GM23248 (cell line): Measurements from ENCODE around the gene CEL. TPM values are rescaled to one million over a fixed set of nuclear protein-coding genes. Genes with fewer than 3 reads are reported as not detected.

Source experiments
- DNase-seq: peaks from one replicate; pipeline ENCODE4 v3.0.0-alpha.2; 2015
- H2AFZ ChIP-seq: fragments of 200-600 bp; sonication (generic); 2 replicates; pipeline ENCODE4 v1.6.1; 2016; ENCODE audit warnings: antibody characterized with exemption
- H3F3A ChIP-seq: fragments of 200-600 bp; sonication (generic); 2 replicates; pipeline ENCODE4 v1.6.1; 2016; ENCODE audit warnings: mild to moderate bottlenecking, antibody characterized with exemption, mixed run types; ENCODE audit not compliant: insufficient read depth
- H3K27ac ChIP-seq: fragments of 200-600 bp; sonication (generic); 2 replicates; pipeline ENCODE4 v1.5.1; 2016; ENCODE audit warnings: mild to moderate bottlenecking
- H3K27me3 ChIP-seq: fragments of 200-600 bp; sonication (generic); replicated peaks from 2 replicates; pipeline ENCODE4 v1.6.1; 2016; ENCODE audit warnings: mild to moderate bottlenecking; ENCODE audit not compliant: insufficient read depth
- H3K36me3 ChIP-seq: fragments of 200-600 bp; sonication (generic); 2 replicates; pipeline ENCODE4 v1.6.1; 2016; ENCODE audit warnings: low read depth, mild to moderate bottlenecking
- H3K4me1 ChIP-seq: fragments of 200-600 bp; sonication (generic); 2 replicates; pipeline ENCODE4 v1.6.1; 2016; ENCODE audit warnings: mild to moderate bottlenecking; ENCODE audit not compliant: insufficient read depth
- H3K4me2 ChIP-seq: fragments of 200-600 bp; sonication (generic); one replicate; pipeline ENCODE4 v1.6.1; 2016; ENCODE audit warnings: mild to moderate bottlenecking; ENCODE audit not compliant: unreplicated experiment
- H3K4me3 ChIP-seq: fragments of 200-600 bp; sonication (generic); 2 replicates; pipeline ENCODE4 v1.5.1; 2016; ENCODE audit warnings: mild to moderate bottlenecking
- H3K79me2 ChIP-seq: fragments of 200-600 bp; sonication (generic); 2 replicates; pipeline ENCODE4 v1.6.1; 2016; ENCODE audit warnings: mild to moderate bottlenecking; ENCODE audit not compliant: insufficient read depth
- H3K9ac ChIP-seq: fragments of 200-600 bp; sonication (generic); 2 replicates; pipeline ENCODE4 v1.6.1; 2016; ENCODE audit warnings: mild to moderate bottlenecking
- H3K9me2 ChIP-seq: fragments of 200-600 bp; sonication (generic); 2 replicates; pipeline ENCODE4 v1.6.1; 2016; ENCODE audit warnings: mixed run types, mild to moderate bottlenecking, moderate library complexity; ENCODE audit not compliant: insufficient read depth
- H3K9me3 ChIP-seq: fragments of 200-600 bp; sonication (generic); one replicate; pipeline ENCODE4 v1.6.1; 2017; ENCODE audit warnings: low read depth
- H4K20me1 ChIP-seq: fragments of 200-600 bp; sonication (generic); 2 replicates; pipeline ENCODE4 v1.6.0; 2016; ENCODE audit not compliant: insufficient read depth
- EZH2 ChIP-seq: fragments of 200-600 bp; sonication (generic); IDR thresholded peaks from 2 replicates; pipeline ENCODE4 v1.6.1; 2018; ENCODE audit warnings: antibody characterized with exemption, mild to moderate bottlenecking; ENCODE audit not compliant: insufficient read depth, poor library complexity, severe bottlenecking
- EZH2phosphoT487 ChIP-seq: fragments of 200-600 bp; sonication (generic); IDR thresholded peaks from 2 replicates; pipeline ENCODE4 v1.6.1; 2018; ENCODE audit warnings: antibody characterized with exemption, moderate library complexity, mild to moderate bottlenecking, low read depth; ENCODE audit not compliant: insufficient read depth
- WGBS, 2 experiments: methylation state at CpG; one replicate each; pipeline ENCODE4 v1.1.6; 2015 to 2017; ENCODE audit warnings: low lambda C conversion rate in 2 of 2, low coverage in 1 of 2; ENCODE audit errors: missing lambda C conversion rate in 2 of 2; 5-methylcytosine and 5-hydroxymethylcytosine counted together
- in situ Hi-C: fragments of 300-500 bp; cut with MboI; formaldehyde crosslinking; loops from 2 replicates; pipeline ENCODE4 v1.15.0; 2020
- polyA plus RNA-seq: library from polyadenylated mRNA; unstranded; fragments of >200 nt; fragmentation: Nextera tagmentation; extraction: Ambion mirVana; gene quantifications from 2 replicates; pipeline ENCODE4 v1.2.1, GENCODE V29; 2016
- total RNA-seq: library from RNA; depleted of rRNA; stranded (reverse); fragments of >200 nt; shearing (Covaris generic); gene quantifications from 2 replicates; pipeline ENCODE4 v1.2.3, GENCODE V29; 2014

The CEL gene
- total and polyA plus RNA-seq, 2 experiments from 2014 or later: 0.22 TPM; not detected in 1

- Histone ChIP-seq H2AFZ (no peak overlapping the region), H3K27me3 (no peaks in the 10 kb centered on the region), H3K9me2 (no peaks in the 10 kb centered on the region), H3K9me3 (no peaks in the 10 kb centered on the region), H3K4me2 (no peak overlapping the region), H3K27ac (no peak overlapping the region), H4K20me1 (no peaks in the 10 kb centered on the region), H3K79me2 (no peaks in the 10 kb centered on the region), H3K9ac (no peak overlapping the region), H3F3A (no peaks in the 10 kb centered on the region), H3K4me3 (no peak overlapping the region), H3K36me3 (0 out of 2 replicates have a peak, but pooled peaks cover 5% of the 10 kb centered on the region), H3K4me1 (peaks cover 9% of the 10 kb centered on the region)
- in situ Hi-C loops: no loop called here
- no peak for TF ChIP-seq EZH2
- TF ChIP-seq EZH2phosphoT487: no peak
- DNase-seq: no peak
- WGBS, 2 experiments: 95 to 96% methylated on average over 13 to 17 of the region's 17 CpGs
Measured at GRCh38 chr9:133055788-133056420, 5.9 kb upstream of the CEL start.

- no peak for DNase-seq
- no peaks in the 10 kb centered on the region for H4K20me1 ChIP-seq
- no peaks in the 10 kb centered on the region for H3K9me3 ChIP-seq
- H3F3A ChIP-seq: no peaks in the 10 kb centered on the region
- no peaks in the 10 kb centered on the region for H3K9me2 ChIP-seq
- H3K9ac ChIP-seq: no peak overlapping the region
- no peak overlapping the region for H3K4me2 ChIP-seq
- in situ Hi-C loops: no loop called here
- TF ChIP-seq EZH2phosphoT487: no peak
- TF ChIP-seq EZH2: no peak
- H3K27ac ChIP-seq: no peak overlapping the region
- peaks cover 9% of the 10 kb centered on the region for H3K4me1 ChIP-seq
- no peak overlapping the region for H3K4me3 ChIP-seq
- H3K79me2 ChIP-seq: no peaks in the 10 kb centered on the region
- 87 to 88% methylated on average over 12 to 13 of the region's 13 CpGs for WGBS, 2 experiments
- H3K36me3 ChIP-seq: 0 out of 2 replicates have a peak, but pooled peaks cover 5% of the 10 kb centered on the region
- H2AFZ ChIP-seq: no peak overlapping the region
- no peaks in the 10 kb centered on the region for H3K27me3 ChIP-seq
Measured at GRCh38 chr9:133056533-133056932, 5.2 kb upstream of the CEL start.

DNA sequence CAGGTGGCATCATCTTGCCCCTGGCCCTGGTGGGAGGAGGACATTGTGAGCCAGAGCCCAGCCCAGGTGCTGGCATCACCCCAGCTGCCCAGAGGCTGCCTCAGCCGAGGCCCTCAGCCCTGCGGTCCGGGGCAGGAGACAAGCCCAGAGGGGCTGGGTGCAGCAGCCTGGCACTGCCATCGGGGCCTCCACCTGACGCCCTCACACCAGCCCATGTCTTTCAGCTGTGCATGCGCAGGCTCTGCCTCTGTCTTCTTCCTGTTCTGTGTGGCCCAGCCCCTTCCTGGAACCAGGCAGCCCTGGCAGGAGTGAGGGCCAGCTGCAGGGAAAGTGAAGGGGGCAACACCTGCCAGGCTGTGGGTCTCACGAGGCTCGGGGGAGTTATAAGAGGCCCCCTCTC is 4.8 kb upstream of the CEL start:
- TF ChIP-seq EZH2 (no peak), EZH2phosphoT487 (no peak)
- no peaks in the 10 kb centered on the region for H4K20me1 ChIP-seq
- H3K4me1 ChIP-seq: peaks cover 9% of the 10 kb centered on the region
- H3K4me3 ChIP-seq: no peak overlapping the region
- no peaks in the 10 kb centered on the region for H3K9me2 ChIP-seq
- no peak overlapping the region for H2AFZ ChIP-seq
- H3K27ac ChIP-seq: no peak overlapping the region
- DNase-seq: no peak
- no peaks in the 10 kb centered on the region for H3K9me3 ChIP-seq
- WGBS, 2 experiments: 96 to 100% methylated on average over 5 to 8 of the region's 8 CpGs
- no peaks in the 10 kb centered on the region for H3K79me2 ChIP-seq
- 0 out of 2 replicates have a peak, but pooled peaks cover 5% of the 10 kb centered on the region for H3K36me3 ChIP-seq
- no peak overlapping the region for H3K9ac ChIP-seq
- H3K4me2 ChIP-seq: no peak overlapping the region
- in situ Hi-C loops: no loop called here
- H3F3A ChIP-seq: no peaks in the 10 kb centered on the region
- no peaks in the 10 kb centered on the region for H3K27me3 ChIP-seq

DNA sequence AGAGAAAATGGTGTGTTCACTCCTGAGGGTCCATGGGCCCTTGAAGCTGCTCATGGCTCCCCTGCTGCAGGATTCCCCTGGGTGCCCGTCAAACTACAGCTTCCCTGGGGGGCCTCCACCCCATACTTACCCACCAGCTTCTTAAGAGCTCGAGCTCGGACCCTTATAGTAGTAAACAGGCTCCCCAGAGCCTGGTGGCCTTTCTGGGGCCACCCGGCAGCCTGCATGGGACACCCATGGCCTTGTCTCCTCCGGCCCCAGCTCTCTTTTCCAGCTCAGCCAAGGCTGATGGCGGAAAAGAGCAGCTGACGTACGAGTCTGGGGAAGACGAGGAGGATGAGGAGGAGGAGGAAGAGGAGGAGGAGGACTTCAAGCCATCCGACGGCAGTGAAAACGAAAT is 4.2 kb upstream of the CEL start:
- TF ChIP-seq EZH2 (no peak), EZH2phosphoT487 (no peak)
- no peak overlapping the region for H3K4me2 ChIP-seq
- no peaks in the 10 kb centered on the region for H3K27me3 ChIP-seq
- H4K20me1 ChIP-seq: no peaks in the 10 kb centered on the region
- no peaks in the 10 kb centered on the region for H3K79me2 ChIP-seq
- peaks cover 9% of the 10 kb centered on the region for H3K4me1 ChIP-seq
- 0 out of 2 replicates have a peak, but pooled peaks cover 5% of the 10 kb centered on the region for H3K36me3 ChIP-seq
- WGBS, 2 experiments: 94 to 96% methylated on average over 12 of the region's 12 CpGs
- no peaks in the 10 kb centered on the region for H3F3A ChIP-seq
- no peak for DNase-seq
- H2AFZ ChIP-seq: no peak overlapping the region
- H3K9ac ChIP-seq: no peak overlapping the region
- no peak overlapping the region for H3K27ac ChIP-seq
- no peaks in the 10 kb centered on the region for H3K9me2 ChIP-seq
- H3K9me3 ChIP-seq: no peaks in the 10 kb centered on the region
- in situ Hi-C loops: no loop called here
- H3K4me3 ChIP-seq: no peak overlapping the region
